IMR-90 (cell line): ENCODE measurements around the gene DERA. TPM values are rescaled to one million over a fixed set of nuclear protein-coding genes. Genes with fewer than 3 reads are reported as not detected.
"Not testable (repeated sequence)": the region's sequence is repeated elsewhere in the genome, so short reads cannot be mapped to it uniquely, and the experiment has no call there.

Experiments
- ATAC-seq: fragments of 200-7000 bp; cut with Tn5 transposase; 2 replicates; pipeline ENCODE4 v1.9.1; 2020; ENCODE audit warnings: low read depth, mild to moderate bottlenecking, moderate library complexity
- BruUV-seq: library from RNA; stranded (reverse); fragments of 400-500 nt; replicated peaks from 2 replicates; lab custom pipeline; 2021; lab: Mats Ljungman, UMichigan
- CTCF ChIA-PET: fragments of 300-600 bp; formaldehyde crosslinking; extraction: SDS; loops from one replicate; lab custom pipeline; 2021; ENCODE audit warnings: antibody characterized with exemption; lab: Yijun Ruan, JAX
- POLR2A ChIA-PET: fragments of 300-600 bp; sonication (Branson Sonifier 250); formaldehyde crosslinking; loops from one replicate; lab custom pipeline; 2022; ENCODE audit warnings: antibody characterized with exemption; ENCODE audit not compliant: unreplicated experiment; lab: Charles Lee
- DNase-seq: peaks from one replicate; pipeline ENCODE4 v3.0.0; 2013
- H2AFZ ChIP-seq: replicated peaks from 2 replicates; pipeline ENCODE3; 2013; ENCODE audit warnings: low read length, mild to moderate bottlenecking; ENCODE audit not compliant: poor library complexity
- H2AK5ac ChIP-seq: 2 replicates; pipeline ENCODE4 v1.6.1; 2013; ENCODE audit warnings: low read depth, low read length, inconsistent platforms
- H2AK9ac ChIP-seq: replicated peaks from 2 replicates; pipeline ENCODE3; 2013; ENCODE audit warnings: mild to moderate bottlenecking, low read depth, low read length, moderate library complexity; ENCODE audit not compliant: poor library complexity
- H2BK120ac ChIP-seq: 2 replicates; pipeline ENCODE4 v1.6.1; 2013; ENCODE audit warnings: low read depth, low read length, inconsistent platforms
- H2BK15ac ChIP-seq: 3 replicates; pipeline ENCODE4 v1.6.1; 2013; ENCODE audit warnings: low read depth, low read length, inconsistent platforms
- H2BK20ac ChIP-seq: 2 replicates; pipeline ENCODE4 v1.6.1; 2013; ENCODE audit warnings: low read depth, mild to moderate bottlenecking, inconsistent platforms, low read length, moderate library complexity
- H2BK5ac ChIP-seq: 2 replicates; pipeline ENCODE4 v1.6.1; 2013; ENCODE audit warnings: mild to moderate bottlenecking, low read depth, low read length, inconsistent platforms; ENCODE audit not compliant: poor library complexity, severe bottlenecking
- H3K14ac ChIP-seq: replicated peaks from 2 replicates; pipeline ENCODE4 v1.6.1; 2013; ENCODE audit warnings: low read depth, low read length, inconsistent platforms
- H3K18ac ChIP-seq: 2 replicates; pipeline ENCODE4 v1.6.1; 2013; ENCODE audit warnings: low read depth, low read length, control low read depth
- H3K23ac ChIP-seq: 2 replicates; pipeline ENCODE4 v1.6.1; 2013; ENCODE audit warnings: low read depth, low read length, inconsistent platforms
- H3K27ac ChIP-seq: 2 replicates; pipeline ENCODE4 v1.5.1; 2013; ENCODE audit warnings: mild to moderate bottlenecking, control low read depth, low read length; ENCODE audit not compliant: insufficient read depth
- H3K27me3 ChIP-seq: 2 replicates; pipeline ENCODE4 v1.6.1; 2013; ENCODE audit warnings: low read length; ENCODE audit not compliant: control insufficient read depth, insufficient read depth
- H3K36me3 ChIP-seq: 2 replicates; pipeline ENCODE4 v1.6.1; 2013; ENCODE audit warnings: low read length, mixed read lengths; ENCODE audit not compliant: control insufficient read depth, insufficient read depth
- H3K4ac ChIP-seq: 2 replicates; pipeline ENCODE4 v1.6.1; 2013; ENCODE audit warnings: low read depth, low read length, inconsistent platforms
- H3K4me1 ChIP-seq: 2 replicates; pipeline ENCODE4 v1.6.1; 2013; ENCODE audit warnings: low read length, mixed read lengths; ENCODE audit not compliant: control insufficient read depth, insufficient read depth
- H3K4me2 ChIP-seq: 2 replicates; pipeline ENCODE4 v1.6.1; 2013; ENCODE audit warnings: low read depth, mild to moderate bottlenecking, control low read depth, low read length, moderate library complexity
- H3K4me3 ChIP-seq: 2 replicates; pipeline ENCODE4 v1.5.1; 2013; ENCODE audit warnings: low read depth, mild to moderate bottlenecking, control low read depth, low read length, moderate library complexity; ENCODE audit not compliant: insufficient read depth
- H3K56ac ChIP-seq: 2 replicates; pipeline ENCODE4 v1.6.1; 2013; ENCODE audit warnings: low read length, inconsistent platforms; ENCODE audit not compliant: insufficient read depth; ENCODE audit errors: extremely low read depth
- H3K79me1 ChIP-seq, 2 experiments: 2 replicates each; pipeline ENCODE4 v1.6.1; 2013; ENCODE audit warnings: low read length in 2 of 2, inconsistent platforms in 1 of 2, low read depth in 1 of 2
- H3K9ac ChIP-seq: 2 replicates; pipeline ENCODE4 v1.6.1; 2013; ENCODE audit warnings: low read depth, low read length, control low read depth
- H3K9me1 ChIP-seq: 2 replicates; pipeline ENCODE4 v1.6.1; 2013; ENCODE audit warnings: low read length, inconsistent platforms; ENCODE audit not compliant: insufficient read depth
- H3K9me3 ChIP-seq: 2 replicates; pipeline ENCODE4 v1.6.1; 2013; ENCODE audit warnings: low read length; ENCODE audit not compliant: control insufficient read depth, insufficient read depth
- H4K20me1 ChIP-seq: 2 replicates; pipeline ENCODE4 v1.6.1; 2013; ENCODE audit warnings: low read length, inconsistent platforms; ENCODE audit not compliant: insufficient read depth
- H4K5ac ChIP-seq: 2 replicates; pipeline ENCODE4 v1.6.1; 2013; ENCODE audit warnings: mild to moderate bottlenecking, low read depth, low read length, control low read depth
- H4K8ac ChIP-seq, 2 experiments: 2 replicates each; pipeline ENCODE4 v1.6.1; 2013; ENCODE audit warnings: low read depth in 2 of 2, low read length in 2 of 2, control low read depth in 1 of 2, inconsistent platforms in 1 of 2
- H4K91ac ChIP-seq: 2 replicates; pipeline ENCODE4 v1.6.1; 2013; ENCODE audit warnings: low read depth, low read length, inconsistent platforms; ENCODE audit not compliant: insufficient read depth
- WGBS, 2 experiments: methylation state at CpG; one replicate each; pipeline versions ENCODE4 v1.1.5 to v1.1.7; 2013; ENCODE audit warnings: missing lambda C conversion rate in 2 of 2; ENCODE audit not compliant: insufficient read length in 1 of 2; ENCODE audit errors: extremely low coverage in 2 of 2; 5-methylcytosine and 5-hydroxymethylcytosine counted together
- dilution Hi-C: fragments of 300-500 bp; cut with HindIII; formaldehyde crosslinking; loops from one replicate; pipeline ENCODE4 v1.14.3; 2018; ENCODE audit warnings: low sequenced_read_pairs; ENCODE audit not compliant: unreplicated experiment
- in situ Hi-C: fragments of 300-500 bp; cut with MboI; formaldehyde crosslinking; loops from 3 replicates; pipeline ENCODE4 v1.14.3; 2019; ENCODE audit warnings: low sequenced_read_pairs, inconsistent platforms, mixed read lengths
- intact Hi-C: fragments of 100-400 bp; cut with micrococcal nuclease; formaldehyde crosslinking; loops from 2 replicates; pipeline ENCODE4 v1.10.0; 2022
- polyA plus RNA-seq, 3 experiments: library from polyadenylated mRNA; depleted of rRNA; stranded (reverse); fragments of >200 nt; gene quantifications; 2 replicates each; pipeline ENCODE4 v1.2.3, GENCODE V29; 2012; ENCODE audit warnings: low replicate concordance in 1 of 3
- total RNA-seq: library from RNA; depleted of rRNA; stranded (reverse); fragments of >200 nt; gene quantifications from 2 replicates; pipeline ENCODE4 v1.2.3, GENCODE V29; 2012

Gene DERA
- total and polyA plus RNA-seq, 2 of the 4 experiments (the other 2 are of a cell fraction) = 28.1 to 58.6 TPM

DNA sequence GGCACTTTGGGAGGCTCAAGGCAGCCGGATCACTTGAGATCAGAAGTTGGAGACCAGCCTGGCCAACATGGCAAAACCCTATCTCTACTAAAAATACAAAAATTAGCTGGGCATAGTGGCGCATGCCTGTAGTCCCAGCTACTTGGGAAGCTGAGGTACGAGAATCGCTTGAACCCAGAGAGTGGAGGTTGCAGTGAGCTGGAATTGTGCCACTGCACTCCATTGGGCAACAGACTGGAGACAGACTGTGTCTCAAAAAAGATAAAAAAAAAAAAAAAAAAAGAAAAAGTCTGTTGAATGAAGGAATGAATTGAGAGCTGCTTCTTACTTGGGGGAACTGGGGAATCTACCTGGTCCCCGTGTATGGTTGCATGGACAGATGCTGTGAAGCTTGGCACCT is 3.0 kb downstream of the DERA start:
- H3K14ac ChIP-seq, ATAC-seq, H4K5ac ChIP-seq, H3K4ac ChIP-seq, H3K4me3 ChIP-seq, H3K27ac ChIP-seq, dilution Hi-C loops, H3K9ac ChIP-seq, H2BK20ac ChIP-seq, H2AFZ ChIP-seq, H3K9me1 ChIP-seq, H3K4me1 ChIP-seq, H3K23ac ChIP-seq, BruUV-seq, H2BK120ac ChIP-seq, H4K91ac ChIP-seq, H3K36me3 ChIP-seq, H3K4me2 ChIP-seq, H2BK15ac ChIP-seq, H4K8ac ChIP-seq, DNase-seq, H2AK5ac ChIP-seq, H2AK9ac ChIP-seq, H4K20me1 ChIP-seq, in situ Hi-C loops, H2BK5ac ChIP-seq, H3K56ac ChIP-seq, H3K9me3 ChIP-seq, POLR2A ChIA-PET, H3K27me3 ChIP-seq, H3K18ac ChIP-seq: not testable (repeated sequence)
- whole genome bisulfite sequencing, 2 experiments = no CpG with 5 or more reads among the region's 5 CpGs
- H3K79me1 ChIP-seq = peaks cover 24 to 46% of the 10 kb centered on the region in 2 experiments; a peak in 3 of 4 replicates
- intact Hi-C loops = loop anchor here (10.0 kb wide), 1 partner anchor 431 kb away; the partner anchor contains the start of gene MGST1
- CTCF ChIA-PET = interaction anchor here (1.5 kb wide), 1 partner anchor 28 kb away, joined by 5 read pairs; no protein-coding TSS in a partner anchor
